ENCODE results near the gene CDRT4.

DNA sequence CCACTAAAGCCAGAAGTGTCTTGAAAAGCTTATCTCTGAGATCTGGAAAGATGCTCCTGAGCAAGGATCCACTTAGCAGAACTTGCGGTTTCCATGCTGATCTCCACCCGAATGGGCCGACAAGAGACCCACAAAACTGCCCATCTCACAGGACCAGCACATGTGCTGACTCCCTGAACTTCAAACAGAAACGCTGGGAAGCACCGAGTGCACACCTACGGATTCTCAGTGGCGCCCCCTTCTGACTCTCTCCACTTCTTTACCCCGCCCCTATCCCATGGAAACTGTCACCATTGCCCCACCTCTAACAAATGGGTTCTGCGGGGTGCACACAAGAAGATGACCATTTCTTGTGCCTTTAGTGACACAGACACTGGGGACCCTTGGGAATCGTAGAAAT lies 21.4 kb downstream of the CDRT4 start:
- TF ChIP-seq CTCF (IDR thresholded peaks at IDR 0.05) (no peak), POLR2A (IDR thresholded peaks at IDR 0.05) (no peak)

Measured in thyroid gland (tissue), 4 donors.